Activated CD8-positive, alpha-beta memory T cell treated with anti-CD3 and anti-CD28 coated beads, Interleukin-2, amount 10 ng/mL, durations not matched to agents 7 days and 5 days (primary cell): Measurements from ENCODE around the gene MAK. TPM values are rescaled to one million over a fixed set of nuclear protein-coding genes. Genes with fewer than 3 reads are reported as not detected.
"Not testable (repeated sequence)": the region's sequence is repeated elsewhere in the genome, so short reads cannot be mapped to it uniquely, and the experiment has no call there.

ENCODE experiments used
- ATAC-seq: fragments of 150-1000 bp; cut with Tn5 transposase; one replicate; pipeline ENCODE4 v1.10.0; 2021; ENCODE audit warnings: moderate library complexity
- CTCF ChIA-PET: fragments of 350-600 bp; sonication (Branson Sonifier 250); formaldehyde crosslinking; loops from one replicate; lab custom pipeline; 2021; ENCODE audit warnings: antibody characterized with exemption; lab: Charles Lee
- DNase-seq: peaks from one replicate; pipeline ENCODE4 v3.0.0-alpha.2; 2020
- H3K27ac Mint-ChIP-seq: one replicate; pipeline ENCODE4 v1.8.0; 2021; ENCODE audit warnings: mild to moderate bottlenecking, mixed read lengths
- H3K27me3 Mint-ChIP-seq: one replicate; pipeline ENCODE4 v1.8.0; 2021; ENCODE audit warnings: mixed read lengths
- H3K36me3 Mint-ChIP-seq: one replicate; pipeline ENCODE4 v1.8.0; 2021; ENCODE audit warnings: mild to moderate bottlenecking, mixed read lengths
- H3K4me1 Mint-ChIP-seq: one replicate; pipeline ENCODE4 v1.8.0; 2021; ENCODE audit warnings: mixed read lengths
- H3K4me3 Mint-ChIP-seq: one replicate; pipeline ENCODE4 v1.8.0; 2021; ENCODE audit warnings: mild to moderate bottlenecking, moderate library complexity, mixed read lengths
- H3K9me3 Mint-ChIP-seq: one replicate; pipeline ENCODE4 v1.8.0; 2022; ENCODE audit warnings: low read depth, mixed read lengths
- total RNA-seq, 2 experiments: library from RNA; stranded (reverse); gene quantifications; one replicate each; pipeline ENCODE4 v1.2.3, GENCODE V29; 2021

Gene MAK
- total RNA-seq, 2 experiments from 2014 or later, result 0.26 to 0.82 TPM

- ATAC-seq, result no peak
- CTCF ChIA-PET, result interaction anchor here (0.7 to 1.8 kb wide), 3 partner anchors 8 to 315 kb away, joined by 3 to 6 read pairs (median 4); no protein-coding TSS in a partner anchor
- H3K27me3 Mint-ChIP-seq, result no peaks in the 10 kb centered on the region
Observed at GRCh38 chr6:10793695-10794094, 44.6 kb downstream of the MAK start.

DNA sequence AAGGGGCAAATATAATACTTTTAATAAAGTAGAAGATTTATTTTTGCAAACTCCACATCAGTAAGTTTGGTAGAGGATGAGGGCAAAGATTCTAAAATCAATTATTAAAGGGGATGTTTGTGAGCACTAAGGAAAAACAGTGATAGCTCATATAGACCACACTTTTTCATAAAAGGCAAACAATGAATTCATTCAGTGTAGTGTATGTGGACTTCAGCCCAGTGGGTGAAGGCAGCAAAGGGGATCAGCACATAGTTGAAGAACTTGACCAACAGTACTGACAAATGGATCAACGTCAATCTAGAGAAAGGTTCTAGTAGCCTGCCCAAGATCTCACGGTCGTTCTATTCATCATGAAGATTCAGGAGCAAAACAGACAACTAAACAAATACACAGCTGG is 45.3 kb downstream of the MAK start:
- Mint-ChIP-seq H3K9me3 (no peaks in the 10 kb centered on the region), H3K36me3 (peaks cover 3% of the 10 kb centered on the region), H3K4me3 (no peak overlapping the region), H3K27me3 (no peaks in the 10 kb centered on the region), H3K27ac (no peak overlapping the region), H3K4me1 (no peaks in the 10 kb centered on the region)
- DNase-seq (no peak), ATAC-seq (no peak)
- CTCF ChIA-PET, result interaction anchor here (0.7 to 1.8 kb wide), 4 partner anchors 8 to 315 kb away, joined by 3 to 6 read pairs (median 4); no protein-coding TSS in a partner anchor

More at GRCh38 chr6:10793695-10794094, 44.6 kb downstream of the MAK start:
- Mint-ChIP-seq H3K27ac (no peak overlapping the region), H3K4me1 (no peaks in the 10 kb centered on the region), H3K4me3 (no peak overlapping the region), H3K9me3 (no peaks in the 10 kb centered on the region), H3K36me3 (peaks cover 3% of the 10 kb centered on the region)
- DNase-seq, result no peak

DNA sequence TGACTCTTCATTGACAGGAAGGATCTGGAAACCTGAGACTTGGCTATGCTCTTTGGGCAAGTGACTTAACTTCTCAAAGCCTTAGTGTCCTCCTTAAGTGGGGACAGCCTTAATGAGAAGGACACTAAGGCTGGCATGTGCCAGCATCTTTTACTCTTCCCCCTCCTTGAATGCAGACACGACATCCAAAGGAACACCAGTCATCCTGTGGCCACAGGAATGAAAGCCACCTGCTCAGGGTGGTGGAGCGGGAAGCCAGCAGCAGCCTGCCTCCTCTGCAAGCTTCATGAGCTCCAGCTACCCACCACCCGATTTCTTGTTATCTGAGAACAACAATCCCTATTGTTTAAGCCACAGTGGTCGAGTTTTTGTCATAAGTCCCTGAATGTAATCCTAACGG is 46.2 kb downstream of the MAK start:
- Mint-ChIP-seq H3K27ac (no peak overlapping the region), H3K36me3 (peaks cover 4% of the 10 kb centered on the region), H3K27me3 (no peaks in the 10 kb centered on the region), H3K4me3 (no peak overlapping the region), H3K4me1 (no peaks in the 10 kb centered on the region), H3K9me3 (no peaks in the 10 kb centered on the region)
- DNase-seq (no peak), ATAC-seq (no peak)
- CTCF ChIA-PET, result interaction anchor here (1.0 to 1.8 kb wide), 2 partner anchors 9 to 10 kb away, joined by 3 to 6 read pairs; no protein-coding TSS in a partner anchor

GRCh38 chr6:10791673-10792072 is 46.7 kb downstream of the MAK start:
- Mint-ChIP-seq H3K27ac (no peak overlapping the region), H3K9me3 (no peaks in the 10 kb centered on the region), H3K27me3 (no peaks in the 10 kb centered on the region), H3K4me1 (no peaks in the 10 kb centered on the region), H3K36me3 (peaks cover 5% of the 10 kb centered on the region), H3K4me3 (no peak overlapping the region)
- CTCF ChIA-PET, result no interaction called here
- ATAC-seq (no peak), DNase-seq (no peak)

DNA sequence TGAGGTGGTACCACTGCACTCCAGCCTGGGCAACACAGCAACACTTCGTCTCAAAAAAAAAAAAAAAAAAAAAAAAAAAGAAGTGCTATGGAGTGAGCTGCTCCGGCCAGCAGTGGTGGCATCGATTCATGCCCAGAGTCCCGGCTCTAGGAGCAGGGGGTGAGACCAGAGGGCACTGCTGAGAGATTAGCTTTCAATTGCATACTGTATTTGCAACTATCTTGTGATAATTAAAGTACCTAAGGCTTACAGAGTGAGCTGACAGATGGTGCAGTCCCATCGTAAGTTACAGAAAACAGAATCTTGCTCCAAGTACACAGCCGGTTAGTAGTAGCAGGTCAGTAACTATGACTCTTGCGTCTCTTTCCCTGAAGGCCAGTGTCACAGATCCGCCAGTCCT is 59.3 kb downstream of the MAK start:
- ATAC-seq, result no peak
- Mint-ChIP-seq H3K27me3 (no peaks in the 10 kb centered on the region), H3K36me3 (peaks cover 13% of the 10 kb centered on the region), H3K4me1 (peaks cover 8% of the 10 kb centered on the region), H3K4me3 (no peak overlapping the region), H3K9me3 (no peaks in the 10 kb centered on the region), H3K27ac (no peak overlapping the region)
- no peak for DNase-seq
- CTCF ChIA-PET, result interaction anchor here (1.0 to 1.1 kb wide), 2 partner anchors 22 to 56 kb away, joined by 3 read pairs; partner anchors contain the start of gene TMEM14C

DNA sequence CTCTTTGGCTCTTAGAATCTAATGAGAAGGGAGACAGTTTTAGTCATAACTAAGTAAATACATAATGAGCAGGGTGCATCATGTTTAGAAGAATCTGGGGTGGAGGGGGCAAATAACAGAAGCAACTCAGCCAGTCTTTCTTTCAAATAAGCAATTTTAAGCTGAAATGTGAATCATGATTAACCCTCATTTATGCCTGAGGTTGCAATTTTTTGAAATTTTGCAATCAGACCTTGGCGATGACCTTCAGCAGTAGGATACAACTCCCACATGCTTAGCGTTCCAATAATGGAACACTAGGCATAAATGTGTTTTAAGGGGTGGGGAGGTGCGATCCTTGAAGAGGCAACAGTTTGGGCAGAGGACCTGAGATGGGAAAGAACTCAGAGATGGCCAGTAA is 60.1 kb downstream of the MAK start:
- no peak overlapping the region for H3K27ac Mint-ChIP-seq
- H3K9me3 Mint-ChIP-seq, result no peaks in the 10 kb centered on the region
- no peaks in the 10 kb centered on the region for H3K27me3 Mint-ChIP-seq
- CTCF ChIA-PET, result interaction anchor here (1.1 kb wide), 1 partner anchor 55 kb away, joined by 3 read pairs; the partner anchor contains the start of gene TMEM14C
- ATAC-seq, result no peak
- peaks cover 11% of the 10 kb centered on the region for H3K36me3 Mint-ChIP-seq
- no peak for DNase-seq
- H3K4me3 Mint-ChIP-seq, result no peak overlapping the region
- peaks cover 8% of the 10 kb centered on the region for H3K4me1 Mint-ChIP-seq

DNA sequence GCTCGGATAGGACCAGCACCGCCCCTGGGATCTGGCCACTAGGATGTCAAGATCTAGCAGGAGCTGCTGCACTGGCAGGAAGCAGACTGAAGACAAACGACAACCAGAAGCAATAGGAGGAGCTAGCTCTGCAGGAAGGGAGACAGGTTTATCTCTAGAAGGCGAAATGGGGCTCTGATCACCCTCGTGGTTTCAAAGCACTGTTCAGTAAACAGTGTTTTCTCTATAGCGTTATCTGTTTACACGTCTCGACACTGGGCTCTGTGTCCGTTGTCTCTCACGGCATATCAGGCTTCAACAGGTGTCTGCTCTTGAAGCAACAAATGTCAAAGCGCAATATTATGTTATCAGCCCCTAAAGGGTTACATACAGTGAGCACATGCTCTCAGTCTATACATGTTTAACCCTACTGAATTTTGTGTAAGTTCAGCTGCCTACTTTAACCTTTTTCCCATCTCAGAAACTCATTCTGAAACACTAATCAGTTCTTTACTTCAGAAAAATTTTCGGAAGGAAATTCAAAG is 66.9 kb downstream of the MAK start:
- no peak overlapping the region for H3K4me3 Mint-ChIP-seq
- peaks cover 8% of the 10 kb centered on the region for H3K36me3 Mint-ChIP-seq
- DNase-seq (no peak), ATAC-seq (no peak)
- no peaks in the 10 kb centered on the region for H3K4me1 Mint-ChIP-seq
- H3K27ac Mint-ChIP-seq, result no peak overlapping the region
- no peaks in the 10 kb centered on the region for H3K27me3 Mint-ChIP-seq
- H3K9me3 Mint-ChIP-seq, result no peaks in the 10 kb centered on the region
- CTCF ChIA-PET, result no interaction called here

GRCh38 chr6:10769419-10769818 is 68.9 kb downstream of the MAK start:
- Mint-ChIP-seq H3K4me1 (no peaks in the 10 kb centered on the region), H3K27ac (no peak overlapping the region), H3K9me3 (no peaks in the 10 kb centered on the region), H3K4me3 (no peak overlapping the region), H3K36me3 (peaks cover 3% of the 10 kb centered on the region), H3K27me3 (no peaks in the 10 kb centered on the region)
- CTCF ChIA-PET, result no interaction called here
- ATAC-seq (no peak), DNase-seq (no peak)

DNA sequence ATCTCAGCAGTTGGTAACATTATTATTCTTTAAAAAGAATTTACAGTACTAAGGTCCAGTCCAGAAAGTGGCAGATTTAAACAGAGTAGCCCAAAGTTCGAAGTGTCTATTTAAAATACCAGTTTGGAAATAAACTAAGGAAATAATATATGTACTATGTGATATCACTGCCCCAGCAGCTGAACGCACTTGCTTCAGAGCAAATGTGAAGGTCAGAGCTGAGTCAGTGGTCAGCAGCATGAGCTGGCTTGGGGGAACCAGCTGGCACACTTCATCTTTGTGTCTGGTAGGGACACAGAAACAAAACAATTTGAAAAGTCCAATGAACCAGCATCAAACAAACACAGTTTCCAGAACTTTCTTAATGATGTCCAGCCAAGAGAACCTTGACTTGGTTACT is 75.3 kb downstream of the MAK start:
- no peak for DNase-seq
- Mint-ChIP-seq H3K36me3 (peaks cover 25% of the 10 kb centered on the region), H3K9me3 (no peaks in the 10 kb centered on the region), H3K4me1 (peaks cover 14% of the 10 kb centered on the region), H3K27ac (no peak overlapping the region), H3K4me3 (no peak overlapping the region), H3K27me3 (no peaks in the 10 kb centered on the region)
- CTCF ChIA-PET, result interaction anchor here (1.4 kb wide), 1 partner anchor 15 kb away, joined by 4 read pairs; the partner anchor contains the start of gene TMEM14B
- no peak for ATAC-seq

DNA sequence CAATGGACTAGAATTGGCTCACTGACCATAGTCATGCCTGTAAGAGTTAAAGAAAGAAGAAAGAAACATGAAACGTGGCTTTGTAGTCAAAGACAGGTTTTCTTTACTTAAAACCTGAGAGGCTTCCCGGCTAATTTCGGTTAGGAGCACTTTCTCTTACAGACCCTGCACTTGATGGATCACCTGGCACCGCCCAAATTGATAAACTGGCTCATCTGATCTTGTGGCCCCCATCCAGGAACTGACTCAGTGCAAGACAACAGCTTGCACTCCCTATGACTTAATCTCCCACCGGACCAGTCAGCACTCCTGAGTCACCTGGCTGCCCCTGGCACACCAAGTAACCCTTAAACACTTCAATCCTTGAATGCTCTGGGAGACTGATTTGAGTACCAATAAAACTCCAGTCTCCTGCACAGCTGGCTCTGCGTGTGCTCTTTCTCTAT is 78.4 kb downstream of the MAK start:
- DNase-seq, result no peak
- no peak for ATAC-seq

DNA sequence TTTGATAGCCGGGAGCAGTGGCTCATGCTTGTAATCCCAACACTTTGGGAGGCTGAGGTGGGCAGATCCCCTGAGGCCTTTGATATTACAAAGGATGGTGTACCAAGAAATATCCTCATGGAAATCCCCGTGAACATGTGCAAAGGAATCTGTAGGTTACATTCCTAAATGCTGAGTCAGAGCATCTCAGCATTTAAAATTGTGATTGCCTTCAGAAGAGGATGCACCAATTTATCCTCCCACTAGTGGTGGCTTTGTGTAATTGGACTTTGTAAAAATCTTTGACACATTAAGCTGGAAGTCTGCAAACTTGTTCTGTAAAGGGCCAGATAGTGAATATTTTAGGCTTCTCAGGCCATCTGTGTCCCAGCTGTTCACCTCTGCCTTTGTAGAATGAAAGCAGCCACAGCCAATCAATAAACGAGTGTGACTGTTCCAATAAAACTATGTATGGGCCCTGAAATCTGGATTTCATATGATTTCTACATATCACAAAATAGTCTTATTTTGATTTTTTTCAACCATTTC is 79.0 kb downstream of the MAK start:
- Mint-ChIP-seq H3K36me3 (peaks cover 51% of the 10 kb centered on the region), H3K9me3 (no peaks in the 10 kb centered on the region), H3K27ac (no peak overlapping the region), H3K27me3 (no peaks in the 10 kb centered on the region), H3K4me3 (no peak overlapping the region), H3K4me1 (peaks cover 20% of the 10 kb centered on the region)
- no peak for DNase-seq
- ATAC-seq, result peak; percentile 51
- CTCF ChIA-PET, result interaction anchor here (0.7 to 3.1 kb wide), 6 partner anchors 11 to 281 kb away, joined by 3 to 8 read pairs (median 4); partner anchors contain the start of gene PAK1IP1

More for the DNA sequence above, 78.4 kb downstream of the MAK start:
- no peak overlapping the region for H3K27ac Mint-ChIP-seq
- H3K27me3 Mint-ChIP-seq, result no peaks in the 10 kb centered on the region
- H3K4me3 Mint-ChIP-seq, result no peak overlapping the region
- no peaks in the 10 kb centered on the region for H3K9me3 Mint-ChIP-seq
- peaks cover 17% of the 10 kb centered on the region for H3K4me1 Mint-ChIP-seq
- CTCF ChIA-PET, result interaction anchor here (0.7 to 3.1 kb wide), 5 partner anchors 11 to 281 kb away, joined by 3 to 8 read pairs (median 5); partner anchors contain the start of gene PAK1IP1
- peaks cover 46% of the 10 kb centered on the region for H3K36me3 Mint-ChIP-seq

- no peaks in the 10 kb centered on the region for H3K9me3 Mint-ChIP-seq
- CTCF ChIA-PET, result no interaction called here
- ATAC-seq, result no peak
- no peak overlapping the region for H3K4me3 Mint-ChIP-seq
- peaks cover 32% of the 10 kb centered on the region for H3K4me1 Mint-ChIP-seq
- no peaks in the 10 kb centered on the region for H3K27me3 Mint-ChIP-seq
- H3K36me3 Mint-ChIP-seq, result peaks cover 61% of the 10 kb centered on the region
- no peak overlapping the region for H3K27ac Mint-ChIP-seq
- no peak for DNase-seq
Observed at GRCh38 chr6:10756085-10756484, 82.3 kb downstream of the MAK start.

DNA sequence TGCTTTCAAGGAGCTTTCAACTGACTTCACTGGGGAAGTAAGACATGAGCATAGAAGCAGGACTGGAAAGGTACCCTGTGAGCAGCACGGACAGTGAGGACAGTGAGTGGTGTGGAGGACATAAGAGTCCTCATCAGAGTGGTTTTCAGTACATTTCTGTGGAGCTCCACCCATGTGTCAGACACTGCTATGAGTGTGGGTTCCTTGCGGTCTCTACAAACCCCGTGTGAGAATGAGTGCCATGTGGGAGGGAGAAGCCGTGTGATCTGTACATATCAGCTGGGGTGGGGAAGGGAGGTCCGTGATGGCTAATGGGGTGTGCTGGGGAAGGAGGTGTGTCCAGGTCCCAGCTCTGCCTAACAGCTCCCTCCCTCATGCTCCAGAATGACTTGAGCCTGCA is 86.6 kb downstream of the MAK start:
- peak; percentile 50 for DNase-seq
- CTCF ChIA-PET, result interaction anchor here (1.1 kb wide), 1 partner anchor 60 kb away, joined by 3 read pairs; no protein-coding TSS in a partner anchor
- peaks cover 53% of the 10 kb centered on the region for H3K36me3 Mint-ChIP-seq
- not testable (repeated sequence) for H3K4me3 Mint-ChIP-seq, H3K27me3 Mint-ChIP-seq, ATAC-seq, H3K27ac Mint-ChIP-seq, H3K9me3 Mint-ChIP-seq
- H3K4me1 Mint-ChIP-seq, result peaks cover 48% of the 10 kb centered on the region

DNA sequence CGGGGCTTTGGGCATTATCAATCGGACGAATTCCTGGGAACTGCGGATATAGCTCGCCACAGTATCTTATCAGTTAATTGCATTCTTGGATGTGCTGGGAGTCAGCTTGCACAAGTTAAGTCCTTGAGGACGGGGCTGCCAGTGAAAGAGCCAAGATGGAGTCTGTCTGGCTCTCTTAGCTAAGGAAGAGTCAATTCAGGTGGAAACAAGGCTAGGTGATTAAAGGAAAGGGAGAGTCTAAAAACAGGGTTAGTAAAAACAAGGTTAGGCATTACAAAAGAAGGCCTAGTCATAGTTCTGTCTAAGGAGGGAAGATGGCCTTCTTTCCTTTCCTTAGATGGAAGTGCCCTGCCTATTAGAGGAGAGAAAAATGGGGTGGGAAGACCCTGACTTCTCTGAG is 87.8 kb downstream of the MAK start:
- H3K4me1 Mint-ChIP-seq, result peaks cover 53% of the 10 kb centered on the region
- CTCF ChIA-PET, result interaction anchor here (1.1 kb wide), 1 partner anchor 59 kb away, joined by 3 read pairs; no protein-coding TSS in a partner anchor

More for the DNA sequence above, 87.8 kb downstream of the MAK start:
- DNase-seq, H3K27me3 Mint-ChIP-seq, ATAC-seq, H3K27ac Mint-ChIP-seq, H3K4me3 Mint-ChIP-seq, H3K9me3 Mint-ChIP-seq: not testable (repeated sequence)
- peaks cover 43% of the 10 kb centered on the region for H3K36me3 Mint-ChIP-seq
